ENCODE data around the gene PNMA5.
"Not testable (repeated sequence)": the region's sequence is repeated elsewhere in the genome, so short reads cannot be mapped to it uniquely, and the experiment has no call there.

GRCh38 chrX:153017174-153017573 is 23.3 kb upstream of the PNMA5 start:
- TF ChIP-seq NRF1 (IDR thresholded peaks at IDR 0.05; ENCODE audit: low read depth, low read length); SIN3A (IDR thresholded peaks at IDR 0.05; ENCODE audit: borderline replicate concordance, low read depth, low read length); MAX (IDR thresholded peaks at IDR 0.05; ENCODE audit: low read depth); CTCF (IDR thresholded peaks at IDR 0.05): not testable (repeated sequence)
